ENCODE results near the gene STARD13. TPM values are rescaled to one million over a fixed set of nuclear protein-coding genes. Genes with fewer than 3 reads are reported as not detected.

Gene STARD13
- total and polyA plus RNA-seq, 4 donors = 2.7 to 15.3 (median 5.7) TPM

DNA sequence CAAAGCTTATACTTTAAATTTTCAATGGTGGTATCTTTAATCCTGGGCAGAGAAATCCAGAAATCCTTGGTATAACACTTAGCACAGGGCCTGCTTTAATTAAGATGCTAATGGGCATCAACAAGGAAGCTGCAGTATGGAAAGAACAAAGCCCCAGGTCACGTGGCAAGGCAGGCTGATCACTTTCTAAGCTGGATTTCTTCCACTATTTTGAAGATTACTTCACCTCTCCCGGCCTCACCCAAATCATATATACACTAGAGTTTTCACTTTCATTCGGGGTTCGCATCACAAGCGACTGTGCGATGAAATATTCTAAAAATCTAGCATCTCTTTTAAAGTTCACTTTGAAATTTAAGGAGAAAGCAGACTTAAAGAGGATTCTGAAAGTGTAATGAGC, 71.8 kb downstream of the STARD13 start:
- 80% methylated on average over 6 of the region's 6 CpGs for WGBS
- H3K4me1 ChIP-seq (ENCODE audit: control insufficient read depth in 4 of 4, insufficient read depth in 4 of 4, low read length in 3 of 4) = no peaks in the 10 kb centered on the region
- H3K4me3 ChIP-seq (ENCODE audit: low read depth in 1 of 3, low read length in 3 of 3) = no peak overlapping the region
- H3K9me3 ChIP-seq (ENCODE audit: control insufficient read depth in 4 of 4, low read length in 3 of 4) = no peaks in the 10 kb centered on the region
- H3K9ac ChIP-seq (ENCODE audit: low read depth in 1 of 2, low read length in 2 of 2) = no peak overlapping the region
- TF ChIP-seq TAF1 (conservative IDR thresholded peaks at IDR 0.05) (no peak), RAD21 (IDR thresholded peaks at IDR 0.05) (no peak), RXRA (IDR thresholded peaks at IDR 0.05) (no peak), JUND (IDR thresholded peaks at IDR 0.05) (no peak), NR2F2 (IDR thresholded peaks at IDR 0.05) (no peak), FOXA2 (IDR thresholded peaks at IDR 0.05) (no peak), HNF4G (IDR thresholded peaks at IDR 0.05) (no peak), YY1 (IDR thresholded peaks at IDR 0.05) (no peak), HNF4A (conservative IDR thresholded peaks at IDR 0.05) (no peak), GABPA (IDR thresholded peaks at IDR 0.05 in 1 of 2, conservative IDR thresholded peaks at IDR 0.05 in 1 of 2) (no peak)
- TF ChIP-seq, protein P1, sequence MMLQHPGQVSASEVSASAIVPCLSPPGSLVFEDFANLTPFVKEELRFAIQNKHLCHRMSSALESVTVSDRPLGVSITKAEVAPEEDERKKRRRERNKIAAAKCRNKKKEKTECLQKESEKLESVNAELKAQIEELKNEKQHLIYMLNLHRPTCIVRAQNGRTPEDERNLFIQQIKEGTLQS (IDR thresholded peaks at IDR 0.05) = no peak
- TF ChIP-seq, protein P2, sequence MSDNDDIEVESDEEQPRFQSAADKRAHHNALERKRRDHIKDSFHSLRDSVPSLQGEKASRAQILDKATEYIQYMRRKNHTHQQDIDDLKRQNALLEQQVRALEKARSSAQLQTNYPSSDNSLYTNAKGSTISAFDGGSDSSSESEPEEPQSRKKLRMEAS (IDR thresholded peaks at IDR 0.05) = no peak
- TF ChIP-seq, protein P3, sequence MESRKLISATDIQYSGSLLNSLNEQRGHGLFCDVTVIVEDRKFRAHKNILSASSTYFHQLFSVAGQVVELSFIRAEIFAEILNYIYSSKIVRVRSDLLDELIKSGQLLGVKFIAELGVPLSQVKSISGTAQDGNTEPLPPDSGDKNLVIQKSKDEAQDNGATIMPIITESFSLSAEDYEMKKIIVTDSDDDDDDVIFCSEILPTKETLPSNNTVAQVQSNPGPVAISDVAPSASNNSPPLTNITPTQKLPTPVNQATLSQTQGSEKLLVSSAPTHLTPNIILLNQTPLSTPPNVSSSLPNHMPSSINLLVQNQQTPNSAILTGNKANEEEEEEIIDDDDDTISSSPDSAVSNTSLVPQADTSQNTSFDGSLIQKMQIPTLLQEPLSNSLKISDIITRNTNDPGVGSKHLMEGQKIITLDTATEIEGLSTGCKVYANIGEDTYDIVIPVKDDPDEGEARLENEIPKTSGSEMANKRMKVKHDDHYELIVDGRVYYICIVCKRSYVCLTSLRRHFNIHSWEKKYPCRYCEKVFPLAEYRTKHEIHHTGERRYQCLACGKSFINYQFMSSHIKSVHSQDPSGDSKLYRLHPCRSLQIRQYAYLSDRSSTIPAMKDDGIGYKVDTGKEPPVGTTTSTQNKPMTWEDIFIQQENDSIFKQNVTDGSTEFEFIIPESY (IDR thresholded peaks at IDR 0.05) = no peak
- no peak overlapping the region for H3K27ac ChIP-seq (ENCODE audit: low read depth in 1 of 2, low read length in 2 of 2)
- no peaks in the 10 kb centered on the region for H3K27me3 ChIP-seq (ENCODE audit: control insufficient read depth in 4 of 4, insufficient read depth in 4 of 4, low read length in 3 of 4)
- no peak for DNase-seq (ENCODE audit: low spot score)
- no peaks in the 10 kb centered on the region for H3K36me3 ChIP-seq (ENCODE audit: control insufficient read depth in 4 of 4, insufficient read depth in 3 of 4, low read depth in 1 of 4, low read length in 3 of 4)

DNA sequence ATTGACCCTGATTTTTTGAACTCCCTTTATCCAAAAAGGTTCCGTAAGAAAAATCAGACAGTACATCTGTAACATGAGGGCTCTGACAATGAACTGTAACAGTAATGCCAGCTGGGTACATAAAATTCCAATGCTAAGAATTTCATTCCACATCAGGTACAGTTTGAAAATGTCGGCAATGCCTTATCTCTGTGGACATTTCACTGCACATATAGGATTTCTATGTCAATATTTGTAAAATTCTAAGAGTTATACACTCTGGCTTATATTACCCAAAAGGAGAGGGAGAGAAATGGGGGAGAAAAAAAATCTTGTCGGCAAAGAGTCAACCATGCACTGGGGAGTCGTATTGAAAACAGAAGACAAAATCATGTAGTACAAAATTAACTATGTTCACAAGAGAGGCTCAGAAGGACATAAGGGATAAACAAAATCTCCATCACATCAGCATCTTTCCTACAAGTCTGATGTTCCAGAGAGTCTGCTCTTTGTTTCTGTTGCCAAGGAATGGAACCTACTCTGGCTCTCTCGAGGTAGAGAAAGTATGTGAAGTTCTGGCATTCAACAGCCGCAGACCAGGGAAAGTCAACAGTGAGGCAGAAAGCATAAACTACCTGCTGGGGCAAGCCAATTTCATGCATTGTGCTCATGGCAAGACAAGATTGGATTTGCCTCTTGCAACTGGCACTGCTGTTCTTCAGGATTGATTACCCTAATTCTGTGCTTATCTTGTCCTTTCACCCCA, 72.4 kb downstream of the STARD13 start:
- DNase-seq (ENCODE audit: low spot score) = no peak
- Histone ChIP-seq H3K27me3 (ENCODE audit: control insufficient read depth in 4 of 4, insufficient read depth in 4 of 4, low read length in 3 of 4) (no peaks in the 10 kb centered on the region), H3K9ac (ENCODE audit: low read depth in 1 of 2, low read length in 2 of 2) (no peak overlapping the region), H3K4me3 (ENCODE audit: low read depth in 1 of 3, low read length in 3 of 3) (no peak overlapping the region), H3K36me3 (ENCODE audit: control insufficient read depth in 4 of 4, insufficient read depth in 3 of 4, low read depth in 1 of 4, low read length in 3 of 4) (no peaks in the 10 kb centered on the region), H3K27ac (ENCODE audit: low read depth in 1 of 2, low read length in 2 of 2) (no peak overlapping the region), H3K4me1 (ENCODE audit: control insufficient read depth in 4 of 4, insufficient read depth in 4 of 4, low read length in 3 of 4) (peaks cover 0 to under 1% (median 0%) of the 10 kb centered on the region in 4 donors), H3K9me3 (ENCODE audit: control insufficient read depth in 4 of 4, low read length in 3 of 4) (no peaks in the 10 kb centered on the region)
- TF ChIP-seq, protein P4, sequence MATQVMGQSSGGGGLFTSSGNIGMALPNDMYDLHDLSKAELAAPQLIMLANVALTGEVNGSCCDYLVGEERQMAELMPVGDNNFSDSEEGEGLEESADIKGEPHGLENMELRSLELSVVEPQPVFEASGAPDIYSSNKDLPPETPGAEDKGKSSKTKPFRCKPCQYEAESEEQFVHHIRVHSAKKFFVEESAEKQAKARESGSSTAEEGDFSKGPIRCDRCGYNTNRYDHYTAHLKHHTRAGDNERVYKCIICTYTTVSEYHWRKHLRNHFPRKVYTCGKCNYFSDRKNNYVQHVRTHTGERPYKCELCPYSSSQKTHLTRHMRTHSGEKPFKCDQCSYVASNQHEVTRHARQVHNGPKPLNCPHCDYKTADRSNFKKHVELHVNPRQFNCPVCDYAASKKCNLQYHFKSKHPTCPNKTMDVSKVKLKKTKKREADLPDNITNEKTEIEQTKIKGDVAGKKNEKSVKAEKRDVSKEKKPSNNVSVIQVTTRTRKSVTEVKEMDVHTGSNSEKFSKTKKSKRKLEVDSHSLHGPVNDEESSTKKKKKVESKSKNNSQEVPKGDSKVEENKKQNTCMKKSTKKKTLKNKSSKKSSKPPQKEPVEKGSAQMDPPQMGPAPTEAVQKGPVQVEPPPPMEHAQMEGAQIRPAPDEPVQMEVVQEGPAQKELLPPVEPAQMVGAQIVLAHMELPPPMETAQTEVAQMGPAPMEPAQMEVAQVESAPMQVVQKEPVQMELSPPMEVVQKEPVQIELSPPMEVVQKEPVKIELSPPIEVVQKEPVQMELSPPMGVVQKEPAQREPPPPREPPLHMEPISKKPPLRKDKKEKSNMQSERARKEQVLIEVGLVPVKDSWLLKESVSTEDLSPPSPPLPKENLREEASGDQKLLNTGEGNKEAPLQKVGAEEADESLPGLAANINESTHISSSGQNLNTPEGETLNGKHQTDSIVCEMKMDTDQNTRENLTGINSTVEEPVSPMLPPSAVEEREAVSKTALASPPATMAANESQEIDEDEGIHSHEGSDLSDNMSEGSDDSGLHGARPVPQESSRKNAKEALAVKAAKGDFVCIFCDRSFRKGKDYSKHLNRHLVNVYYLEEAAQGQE (IDR thresholded peaks at IDR 0.05) = no peak
- TF ChIP-seq JUND (IDR thresholded peaks at IDR 0.05) (no peak), RAD21 (IDR thresholded peaks at IDR 0.05) (no peak)
- 80% methylated on average over 6 of the region's 6 CpGs for WGBS

Measured in liver (tissue), 9 donors.